ENCODE measurements around the gene MYOM3.

Gene MYOM3

DNA sequence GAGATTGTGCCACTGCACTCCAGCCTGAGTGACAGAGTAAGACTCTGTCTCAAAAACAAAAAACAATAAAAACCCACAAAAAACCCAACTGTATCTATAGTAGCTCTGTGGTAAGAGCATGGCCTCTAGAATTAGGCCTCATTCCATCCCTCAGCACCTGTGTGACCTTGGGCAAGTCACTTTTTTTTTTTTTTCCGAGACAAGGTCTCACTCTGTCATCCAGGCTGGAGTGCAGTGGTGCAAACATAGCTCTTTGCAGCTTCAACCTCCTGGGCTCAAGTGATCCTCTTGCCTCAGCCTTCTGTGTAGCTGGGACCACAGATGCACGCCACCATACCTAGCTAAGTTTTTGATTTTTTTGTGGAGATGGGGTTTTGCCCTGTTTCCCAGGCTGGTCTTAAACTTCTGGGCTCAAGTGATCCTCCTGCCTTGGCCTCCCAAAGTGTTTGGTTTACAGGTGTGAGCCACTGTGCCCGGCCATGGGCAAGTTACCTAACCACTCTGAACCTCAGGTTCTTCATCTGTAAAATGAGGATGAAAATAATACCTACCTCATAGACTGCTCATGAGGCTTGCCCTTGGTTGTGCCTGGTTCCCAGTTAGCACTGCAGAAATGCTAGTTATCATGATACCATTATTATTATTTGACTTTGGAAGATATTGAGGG is 15.3 kb upstream of the MYOM3 start:
- no peak for TF ChIP-seq EZH2phosphoT487 (IDR thresholded peaks at IDR 0.05; ENCODE audit: borderline replicate concordance, low read length)
- TF ChIP-seq CTCF (IDR thresholded peaks at IDR 0.05; ENCODE audit: low read depth, low read length, poor library complexity, severe bottlenecking) = no peak
- Histone ChIP-seq H3K36me3 (ENCODE audit: control insufficient read depth, low read length) (no peaks in the 10 kb centered on the region), H3K9me2 (replicated peaks; ENCODE audit: control insufficient read depth, low read length) (no peaks in the 10 kb centered on the region), H3K4me1 (ENCODE audit: control insufficient read depth, low read length) (no peaks in the 10 kb centered on the region), H4K20me1 (ENCODE audit: control insufficient read depth, insufficient read depth, low read depth, low read length) (no peaks in the 10 kb centered on the region), H3K27ac (ENCODE audit: low read depth, low read length) (no peak overlapping the region), H3K9me3 (ENCODE audit: control insufficient read depth, insufficient read depth, low read length) (no peaks in the 10 kb centered on the region), H3F3A (ENCODE audit: control insufficient read depth, insufficient read depth) (no peaks in the 10 kb centered on the region), H3K4me3 (ENCODE audit: low read length) (no peak overlapping the region), H3K79me2 (ENCODE audit: control insufficient read depth, low read length) (no peaks in the 10 kb centered on the region), H3K27me3 (ENCODE audit: control insufficient read depth, low read length) (no peaks in the 10 kb centered on the region; the same call in 1 of the 2 replicates), H3K4me2 (ENCODE audit: low read length) (no peak overlapping the region)

DNA sequence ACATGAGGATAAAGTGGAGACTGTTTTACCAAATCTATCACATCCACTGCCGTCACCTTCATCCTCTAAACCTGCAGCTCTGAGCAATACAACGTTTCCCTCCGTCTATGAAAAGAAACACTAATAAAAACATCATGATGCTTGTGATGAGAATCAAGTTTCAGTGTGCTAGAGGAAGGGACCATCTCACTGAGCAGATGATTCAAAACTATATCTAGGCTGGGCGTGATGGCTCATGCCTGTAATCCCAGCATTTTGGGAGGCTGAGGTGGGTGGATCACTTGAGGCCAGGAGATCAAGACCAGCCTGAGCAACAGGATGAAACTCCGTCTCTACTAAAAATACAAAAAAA is 14.7 kb upstream of the MYOM3 start:
- H3K9me2 ChIP-seq (replicated peaks; ENCODE audit: control insufficient read depth, low read length) = no peaks in the 10 kb centered on the region
- no peaks in the 10 kb centered on the region for H3K36me3 ChIP-seq (ENCODE audit: control insufficient read depth, low read length)
- H3K27me3 ChIP-seq (ENCODE audit: control insufficient read depth, low read length) = no peaks in the 10 kb centered on the region; the same call in 1 of the 2 replicates
- no peaks in the 10 kb centered on the region for H3K4me1 ChIP-seq (ENCODE audit: control insufficient read depth, low read length)
- H3K4me3 ChIP-seq (ENCODE audit: low read length) = no peak overlapping the region
- H3K4me2 ChIP-seq (ENCODE audit: low read length) = no peak overlapping the region
- no peaks in the 10 kb centered on the region for H3F3A ChIP-seq (ENCODE audit: control insufficient read depth, insufficient read depth)
- no peaks in the 10 kb centered on the region for H4K20me1 ChIP-seq (ENCODE audit: control insufficient read depth, insufficient read depth, low read depth, low read length)
- H3K27ac ChIP-seq (ENCODE audit: low read depth, low read length) = no peak overlapping the region
- H3K9me3 ChIP-seq (ENCODE audit: control insufficient read depth, insufficient read depth, low read length) = no peaks in the 10 kb centered on the region
- H3K79me2 ChIP-seq (ENCODE audit: control insufficient read depth, low read length) = no peaks in the 10 kb centered on the region
- no peak for TF ChIP-seq CTCF (IDR thresholded peaks at IDR 0.05; ENCODE audit: low read depth, low read length, poor library complexity, severe bottlenecking)

DNA sequence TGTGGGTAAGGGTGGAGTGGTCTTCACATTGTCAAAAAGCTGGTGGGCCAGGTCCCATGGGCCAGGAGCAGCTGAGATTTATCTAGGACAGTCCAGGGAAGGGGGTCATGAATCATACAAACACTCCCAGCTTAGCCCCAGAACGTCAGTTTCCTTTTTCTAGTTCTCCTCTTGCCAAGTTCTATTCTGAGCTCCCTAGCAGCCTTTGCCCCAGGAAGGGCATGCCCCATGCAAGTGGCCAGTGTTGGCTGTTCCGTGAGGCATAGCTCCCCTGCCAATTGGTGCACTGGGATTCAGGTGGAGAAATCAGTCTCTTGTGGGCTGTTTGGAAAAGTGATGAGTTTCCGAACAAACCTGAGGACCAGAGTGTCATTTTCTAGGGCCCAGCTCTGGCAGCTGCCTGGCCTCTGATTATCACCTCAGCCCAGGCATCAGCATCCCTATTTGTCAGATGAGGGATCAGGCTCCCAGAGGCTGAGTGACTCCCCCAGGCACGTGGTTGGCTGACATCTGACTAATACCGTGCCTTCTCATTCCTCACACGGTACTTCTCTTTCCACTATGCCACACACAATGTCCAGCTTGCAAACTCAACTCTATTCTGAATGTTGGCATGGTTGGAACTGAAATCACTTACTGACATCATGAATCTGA is 14.2 kb upstream of the MYOM3 start:
- no peak overlapping the region for H3K27ac ChIP-seq (ENCODE audit: low read depth, low read length)
- H3K4me3 ChIP-seq (ENCODE audit: low read length) = no peak overlapping the region
- H3K9me3 ChIP-seq (ENCODE audit: control insufficient read depth, insufficient read depth, low read length) = no peaks in the 10 kb centered on the region
- H3K36me3 ChIP-seq (ENCODE audit: control insufficient read depth, low read length) = no peaks in the 10 kb centered on the region
- no peak overlapping the region for H3K4me2 ChIP-seq (ENCODE audit: low read length)
- no peaks in the 10 kb centered on the region for H4K20me1 ChIP-seq (ENCODE audit: control insufficient read depth, insufficient read depth, low read depth, low read length)
- no peak for TF ChIP-seq CTCF (IDR thresholded peaks at IDR 0.05; ENCODE audit: low read depth, low read length, poor library complexity, severe bottlenecking)
- TF ChIP-seq EZH2phosphoT487 (IDR thresholded peaks at IDR 0.05; ENCODE audit: borderline replicate concordance, low read length) = no peak
- no peaks in the 10 kb centered on the region for H3F3A ChIP-seq (ENCODE audit: control insufficient read depth, insufficient read depth)
- no peaks in the 10 kb centered on the region for H3K4me1 ChIP-seq (ENCODE audit: control insufficient read depth, low read length)
- H3K9me2 ChIP-seq (replicated peaks; ENCODE audit: control insufficient read depth, low read length) = no peaks in the 10 kb centered on the region
- no peaks in the 10 kb centered on the region for H3K79me2 ChIP-seq (ENCODE audit: control insufficient read depth, low read length)
- peaks cover 2% of the 10 kb centered on the region for H3K27me3 ChIP-seq (ENCODE audit: control insufficient read depth, low read length)

Data from DOHH2 (cell line).